HFFc6 (cell line): Measurements from ENCODE around the gene SH3GL2. TPM values are rescaled to one million over a fixed set of nuclear protein-coding genes. Genes with fewer than 3 reads are reported as not detected.

Experiments
- DNase-seq: peaks from one replicate; pipeline ENCODE4 v3.0.0-alpha.2; 2018
- H3K27ac Mint-ChIP-seq: 2 replicates; pipeline ENCODE4 v1.8.0; 2020; ENCODE audit warnings: mild to moderate bottlenecking, mixed read lengths
- H3K27me3 Mint-ChIP-seq: 2 replicates; pipeline ENCODE4 v1.8.0; 2021; ENCODE audit warnings: mild to moderate bottlenecking, moderate library complexity, mixed read lengths; ENCODE audit not compliant: insufficient read depth
- H3K36me3 Mint-ChIP-seq: 2 replicates; pipeline ENCODE4 v1.8.0; 2021; ENCODE audit warnings: low read depth, mixed read lengths
- H3K4me1 Mint-ChIP-seq: 2 replicates; pipeline ENCODE4 v1.8.0; 2020; ENCODE audit warnings: low read depth, mixed read lengths
- H3K4me3 Mint-ChIP-seq: 2 replicates; pipeline ENCODE4 v1.8.0; 2020; ENCODE audit warnings: mild to moderate bottlenecking, moderate library complexity, mixed read lengths
- H3K9me3 Mint-ChIP-seq: 2 replicates; pipeline ENCODE4 v1.8.0; 2020; ENCODE audit warnings: mild to moderate bottlenecking, mixed read lengths
- total RNA-seq, 6 experiments: library from RNA; stranded (reverse); fragmentation: NEBNext Ultra II Directional; extraction: Animal tissue kit (Norgen Biotek cat#: 25700); gene quantifications; 2 replicates in 1 of 6; 3 replicates in 5 of 6; pipeline ENCODE4 v1.2.3, GENCODE V29; 2021
- TF ChIP-seq, protein P1 (sequence below): fragments of 200-600 bp; sonication (generic); IDR thresholded peaks from 2 replicates; pipeline ENCODE4 v1.5.0; 2021; ENCODE audit warnings: antibody characterized with exemption, mild to moderate bottlenecking

Gene SH3GL2
- total RNA-seq, 6 experiments from 2014 or later = not detected

DNA sequence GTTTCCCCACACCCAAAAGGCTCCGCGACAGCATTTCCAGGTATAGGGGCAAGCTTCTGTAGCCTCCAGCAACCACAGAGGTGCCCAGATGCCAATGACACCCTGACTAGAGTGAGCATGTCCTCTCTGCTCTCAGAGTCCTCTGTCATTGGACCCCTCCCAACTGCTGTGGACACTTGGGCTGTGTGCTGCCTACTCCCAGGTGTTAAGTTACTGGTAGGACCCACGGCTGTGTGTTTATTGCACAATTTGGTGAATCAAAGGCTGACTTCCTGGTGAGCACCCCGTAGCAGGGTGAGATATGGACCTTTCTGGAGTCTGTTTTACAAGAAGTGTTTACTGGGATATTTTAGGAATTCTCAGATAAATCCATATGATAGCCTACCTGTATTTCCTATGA lies 36.0 kb downstream of the SH3GL2 start:
- Mint-ChIP-seq H3K9me3 (no peaks in the 10 kb centered on the region), H3K27ac (no peak overlapping the region), H3K36me3 (no peaks in the 10 kb centered on the region), H3K4me3 (no peak overlapping the region), H3K4me1 (peaks cover 10% of the 10 kb centered on the region), H3K27me3 (peaks cover 17% of the 10 kb centered on the region)
- no peak for DNase-seq
- TF ChIP-seq, protein P1, sequence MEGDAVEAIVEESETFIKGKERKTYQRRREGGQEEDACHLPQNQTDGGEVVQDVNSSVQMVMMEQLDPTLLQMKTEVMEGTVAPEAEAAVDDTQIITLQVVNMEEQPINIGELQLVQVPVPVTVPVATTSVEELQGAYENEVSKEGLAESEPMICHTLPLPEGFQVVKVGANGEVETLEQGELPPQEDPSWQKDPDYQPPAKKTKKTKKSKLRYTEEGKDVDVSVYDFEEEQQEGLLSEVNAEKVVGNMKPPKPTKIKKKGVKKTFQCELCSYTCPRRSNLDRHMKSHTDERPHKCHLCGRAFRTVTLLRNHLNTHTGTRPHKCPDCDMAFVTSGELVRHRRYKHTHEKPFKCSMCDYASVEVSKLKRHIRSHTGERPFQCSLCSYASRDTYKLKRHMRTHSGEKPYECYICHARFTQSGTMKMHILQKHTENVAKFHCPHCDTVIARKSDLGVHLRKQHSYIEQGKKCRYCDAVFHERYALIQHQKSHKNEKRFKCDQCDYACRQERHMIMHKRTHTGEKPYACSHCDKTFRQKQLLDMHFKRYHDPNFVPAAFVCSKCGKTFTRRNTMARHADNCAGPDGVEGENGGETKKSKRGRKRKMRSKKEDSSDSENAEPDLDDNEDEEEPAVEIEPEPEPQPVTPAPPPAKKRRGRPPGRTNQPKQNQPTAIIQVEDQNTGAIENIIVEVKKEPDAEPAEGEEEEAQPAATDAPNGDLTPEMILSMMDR = no peak

DNA sequence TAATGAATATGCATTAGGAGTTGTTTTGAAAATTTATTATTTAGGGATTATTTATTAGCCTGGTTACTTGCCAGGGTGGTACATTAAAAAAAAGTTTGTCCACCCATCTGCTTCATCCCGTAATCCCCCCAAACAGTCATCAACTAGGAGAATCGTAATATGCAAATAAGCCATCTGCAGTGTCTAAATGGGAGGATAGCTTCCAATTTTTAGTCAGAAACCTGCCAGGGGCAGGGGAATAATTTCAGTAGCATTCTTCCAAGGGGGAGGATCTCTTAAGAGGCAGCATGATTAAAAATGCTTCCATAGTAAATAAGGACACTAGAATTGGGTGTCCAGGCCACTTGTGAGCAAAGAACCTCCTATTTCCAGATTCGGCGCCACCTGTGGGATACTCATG lies 43.3 kb downstream of the SH3GL2 start:
- DNase-seq = no peak
- H3K27me3 Mint-ChIP-seq = peaks cover 17% of the 10 kb centered on the region
- no peaks in the 10 kb centered on the region for H3K36me3 Mint-ChIP-seq
- TF ChIP-seq, protein P1 = no peak
- H3K27ac Mint-ChIP-seq = no peak overlapping the region
- no peaks in the 10 kb centered on the region for H3K9me3 Mint-ChIP-seq
- peaks cover 14% of the 10 kb centered on the region; the same call in 1 of the 2 replicates for H3K4me1 Mint-ChIP-seq
- H3K4me3 Mint-ChIP-seq = no peak overlapping the region

DNA sequence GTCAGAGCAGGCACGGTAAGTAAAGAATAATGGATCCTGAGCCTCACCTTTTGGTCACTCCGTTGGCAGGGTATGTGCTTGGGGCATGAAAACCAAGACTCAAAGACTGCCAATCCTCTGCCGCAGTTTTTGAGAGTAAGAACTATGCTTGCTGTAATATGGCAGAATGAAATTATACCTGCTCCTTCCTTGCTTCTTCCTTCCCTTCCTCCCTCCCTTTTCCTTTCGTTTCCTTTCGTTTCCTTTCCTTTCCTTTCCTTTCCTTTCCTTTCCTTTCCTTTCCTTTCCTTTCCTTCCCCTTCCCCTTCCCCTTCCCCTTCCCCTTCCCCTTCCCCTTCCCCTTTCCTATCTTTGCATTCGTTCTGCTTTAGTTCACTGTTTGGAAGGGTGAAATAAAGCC lies 43.9 kb downstream of the SH3GL2 start:
- no peak for DNase-seq
- H3K4me3 Mint-ChIP-seq = no peak overlapping the region
- no peaks in the 10 kb centered on the region for H3K9me3 Mint-ChIP-seq
- H3K27me3 Mint-ChIP-seq = peaks cover 15% of the 10 kb centered on the region
- no peaks in the 10 kb centered on the region for H3K36me3 Mint-ChIP-seq
- H3K4me1 Mint-ChIP-seq = peaks cover 20% of the 10 kb centered on the region; the same call in 1 of the 2 replicates
- TF ChIP-seq, protein P1 = no peak
- no peak overlapping the region for H3K27ac Mint-ChIP-seq

DNA sequence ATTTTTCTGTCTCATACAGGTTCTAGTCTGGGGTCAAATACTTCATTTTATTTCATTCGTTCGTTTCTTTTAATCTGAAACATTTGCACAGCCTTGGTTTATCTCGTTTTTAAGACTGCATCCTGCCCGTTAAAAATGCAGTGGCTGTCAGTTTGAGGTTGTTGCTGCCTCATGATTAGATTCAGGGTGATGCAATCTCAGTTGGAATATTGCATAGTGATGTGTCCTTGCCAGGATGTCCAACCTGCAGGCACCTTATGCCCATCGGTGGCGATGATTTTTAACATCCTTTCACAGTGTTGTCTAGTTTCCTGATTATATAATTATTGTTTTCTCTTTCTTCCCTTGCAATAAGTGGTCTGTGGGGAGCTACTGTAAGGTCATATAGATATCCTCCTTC lies 45.1 kb downstream of the SH3GL2 start:
- Mint-ChIP-seq H3K36me3 (no peaks in the 10 kb centered on the region), H3K4me1 (peaks cover 23% of the 10 kb centered on the region; the same call in 1 of the 2 replicates), H3K27me3 (peaks cover 7% of the 10 kb centered on the region), H3K27ac (no peak overlapping the region), H3K4me3 (no peak overlapping the region), H3K9me3 (no peaks in the 10 kb centered on the region)
- DNase-seq = no peak
- TF ChIP-seq, protein P1 = no peak

DNA sequence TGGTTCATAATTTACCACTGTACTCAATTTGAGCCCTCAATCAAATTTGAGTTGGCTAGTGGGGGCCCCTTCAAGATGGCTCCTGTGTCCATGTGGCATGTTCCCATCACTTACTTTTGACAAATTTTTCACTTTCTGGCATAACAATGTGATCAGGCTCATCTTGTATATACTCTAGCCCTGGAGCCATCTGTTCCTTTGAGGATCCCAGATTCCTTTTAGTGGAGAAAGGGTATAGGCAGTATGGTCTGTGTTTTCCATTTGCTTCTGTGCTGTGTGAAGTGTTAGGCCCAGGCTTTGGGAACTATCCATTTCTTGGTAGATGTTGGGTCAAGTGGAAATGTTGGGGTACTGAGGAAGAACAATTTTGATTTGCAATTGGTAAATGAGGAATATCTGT lies 45.7 kb downstream of the SH3GL2 start:
- Mint-ChIP-seq H3K27me3 (peaks cover 7% of the 10 kb centered on the region), H3K36me3 (no peaks in the 10 kb centered on the region), H3K27ac (no peak overlapping the region), H3K4me3 (no peak overlapping the region), H3K9me3 (no peaks in the 10 kb centered on the region), H3K4me1 (peaks cover 23% of the 10 kb centered on the region; the same call in 1 of the 2 replicates)
- TF ChIP-seq, protein P1 = no peak
- DNase-seq = no peak
